A673 (cell line): ENCODE data around the gene NDUFAF3.

ENCODE experiments used
- EZH2 ChIP-seq: fragments of 200-600 bp; sonication (generic); IDR thresholded peaks from 2 replicates; pipeline ENCODE4 v1.6.1; 2017; ENCODE audit warnings: borderline replicate concordance, low read depth, mild to moderate bottlenecking, mixed read lengths, antibody characterized with exemption, low read length; ENCODE audit not compliant: poor library complexity, severe bottlenecking
- TF ChIP-seq, protein P1 (sequence below): fragments of 300-800, 200-600 bp; sonication (generic); conservative IDR thresholded peaks from 2 replicates; pipeline ENCODE4 v1.5.1; 2017; ENCODE audit warnings: low read depth, mild to moderate bottlenecking, antibody characterized with exemption, low read length, moderate library complexity, mixed read lengths

- no peak for TF ChIP-seq EZH2
- TF ChIP-seq, protein P1, sequence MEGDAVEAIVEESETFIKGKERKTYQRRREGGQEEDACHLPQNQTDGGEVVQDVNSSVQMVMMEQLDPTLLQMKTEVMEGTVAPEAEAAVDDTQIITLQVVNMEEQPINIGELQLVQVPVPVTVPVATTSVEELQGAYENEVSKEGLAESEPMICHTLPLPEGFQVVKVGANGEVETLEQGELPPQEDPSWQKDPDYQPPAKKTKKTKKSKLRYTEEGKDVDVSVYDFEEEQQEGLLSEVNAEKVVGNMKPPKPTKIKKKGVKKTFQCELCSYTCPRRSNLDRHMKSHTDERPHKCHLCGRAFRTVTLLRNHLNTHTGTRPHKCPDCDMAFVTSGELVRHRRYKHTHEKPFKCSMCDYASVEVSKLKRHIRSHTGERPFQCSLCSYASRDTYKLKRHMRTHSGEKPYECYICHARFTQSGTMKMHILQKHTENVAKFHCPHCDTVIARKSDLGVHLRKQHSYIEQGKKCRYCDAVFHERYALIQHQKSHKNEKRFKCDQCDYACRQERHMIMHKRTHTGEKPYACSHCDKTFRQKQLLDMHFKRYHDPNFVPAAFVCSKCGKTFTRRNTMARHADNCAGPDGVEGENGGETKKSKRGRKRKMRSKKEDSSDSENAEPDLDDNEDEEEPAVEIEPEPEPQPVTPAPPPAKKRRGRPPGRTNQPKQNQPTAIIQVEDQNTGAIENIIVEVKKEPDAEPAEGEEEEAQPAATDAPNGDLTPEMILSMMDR = no peak
Measured at GRCh38 chr3:49054344-49054862, 32.5 kb downstream of the NDUFAF3 start.
